ENCODE data around the gene PRMT6.

DNA sequence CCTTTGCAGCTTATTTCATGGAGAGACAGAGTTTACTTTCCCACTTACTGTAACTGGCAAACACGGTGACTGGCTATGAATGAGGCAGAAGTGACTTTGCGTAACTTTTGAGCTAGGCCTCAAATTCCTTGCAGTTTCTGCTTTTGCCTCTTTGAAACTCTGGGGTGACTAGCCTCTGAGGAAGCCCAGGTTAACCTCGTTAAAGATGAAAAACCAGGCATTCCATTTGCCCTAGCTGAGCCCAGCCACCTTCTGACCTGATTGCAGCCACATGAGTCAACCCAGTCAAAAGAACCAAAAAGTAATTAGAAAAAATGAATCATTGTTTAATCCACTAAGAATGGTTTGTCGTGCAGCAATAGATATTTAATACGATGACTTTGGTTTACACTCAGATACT lies 20.4 kb downstream of the PRMT6 start:
- TF ChIP-seq, protein P1, sequence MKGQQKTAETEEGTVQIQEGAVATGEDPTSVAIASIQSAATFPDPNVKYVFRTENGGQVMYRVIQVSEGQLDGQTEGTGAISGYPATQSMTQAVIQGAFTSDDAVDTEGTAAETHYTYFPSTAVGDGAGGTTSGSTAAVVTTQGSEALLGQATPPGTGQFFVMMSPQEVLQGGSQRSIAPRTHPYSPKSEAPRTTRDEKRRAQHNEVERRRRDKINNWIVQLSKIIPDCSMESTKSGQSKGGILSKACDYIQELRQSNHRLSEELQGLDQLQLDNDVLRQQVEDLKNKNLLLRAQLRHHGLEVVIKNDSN (IDR thresholded peaks at IDR 0.05; ENCODE audit: borderline replicate concordance, extremely low read length, insufficient read depth, low read depth, low read length) = no peak
- no peak for TF ChIP-seq POLR2AphosphoS5 (IDR thresholded peaks at IDR 0.05; ENCODE audit: low read length)
- no peak for TF ChIP-seq MTA3 (IDR thresholded peaks at IDR 0.05; ENCODE audit: borderline replicate concordance, low read length)
- TF ChIP-seq, protein P2, sequence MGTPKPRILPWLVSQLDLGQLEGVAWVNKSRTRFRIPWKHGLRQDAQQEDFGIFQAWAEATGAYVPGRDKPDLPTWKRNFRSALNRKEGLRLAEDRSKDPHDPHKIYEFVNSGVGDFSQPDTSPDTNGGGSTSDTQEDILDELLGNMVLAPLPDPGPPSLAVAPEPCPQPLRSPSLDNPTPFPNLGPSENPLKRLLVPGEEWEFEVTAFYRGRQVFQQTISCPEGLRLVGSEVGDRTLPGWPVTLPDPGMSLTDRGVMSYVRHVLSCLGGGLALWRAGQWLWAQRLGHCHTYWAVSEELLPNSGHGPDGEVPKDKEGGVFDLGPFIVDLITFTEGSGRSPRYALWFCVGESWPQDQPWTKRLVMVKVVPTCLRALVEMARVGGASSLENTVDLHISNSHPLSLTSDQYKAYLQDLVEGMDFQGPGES (IDR thresholded peaks at IDR 0.05) = no peak
- TF ChIP-seq SRF (IDR thresholded peaks at IDR 0.05; ENCODE audit: low read depth in 2 of 2, low read length in 2 of 2) = no peak
- TF ChIP-seq, protein P3, sequence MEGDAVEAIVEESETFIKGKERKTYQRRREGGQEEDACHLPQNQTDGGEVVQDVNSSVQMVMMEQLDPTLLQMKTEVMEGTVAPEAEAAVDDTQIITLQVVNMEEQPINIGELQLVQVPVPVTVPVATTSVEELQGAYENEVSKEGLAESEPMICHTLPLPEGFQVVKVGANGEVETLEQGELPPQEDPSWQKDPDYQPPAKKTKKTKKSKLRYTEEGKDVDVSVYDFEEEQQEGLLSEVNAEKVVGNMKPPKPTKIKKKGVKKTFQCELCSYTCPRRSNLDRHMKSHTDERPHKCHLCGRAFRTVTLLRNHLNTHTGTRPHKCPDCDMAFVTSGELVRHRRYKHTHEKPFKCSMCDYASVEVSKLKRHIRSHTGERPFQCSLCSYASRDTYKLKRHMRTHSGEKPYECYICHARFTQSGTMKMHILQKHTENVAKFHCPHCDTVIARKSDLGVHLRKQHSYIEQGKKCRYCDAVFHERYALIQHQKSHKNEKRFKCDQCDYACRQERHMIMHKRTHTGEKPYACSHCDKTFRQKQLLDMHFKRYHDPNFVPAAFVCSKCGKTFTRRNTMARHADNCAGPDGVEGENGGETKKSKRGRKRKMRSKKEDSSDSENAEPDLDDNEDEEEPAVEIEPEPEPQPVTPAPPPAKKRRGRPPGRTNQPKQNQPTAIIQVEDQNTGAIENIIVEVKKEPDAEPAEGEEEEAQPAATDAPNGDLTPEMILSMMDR (IDR thresholded peaks at IDR 0.05 in 2 of 3, conservative IDR thresholded peaks at IDR 0.05 in 1 of 3; ENCODE audit: control insufficient read depth in 2 of 3, extremely low read depth in 1 of 3, insufficient read depth in 1 of 3, low read depth in 3 of 3, low read length in 3 of 3) = no peak
- no peak for TF ChIP-seq POLR2A (IDR thresholded peaks at IDR 0.05; ENCODE audit: low read depth, low read length)
- TF ChIP-seq CHD2 (IDR thresholded peaks at IDR 0.05; ENCODE audit: borderline replicate concordance, low read depth, low read length) = no peak
- TF ChIP-seq, protein P4, sequence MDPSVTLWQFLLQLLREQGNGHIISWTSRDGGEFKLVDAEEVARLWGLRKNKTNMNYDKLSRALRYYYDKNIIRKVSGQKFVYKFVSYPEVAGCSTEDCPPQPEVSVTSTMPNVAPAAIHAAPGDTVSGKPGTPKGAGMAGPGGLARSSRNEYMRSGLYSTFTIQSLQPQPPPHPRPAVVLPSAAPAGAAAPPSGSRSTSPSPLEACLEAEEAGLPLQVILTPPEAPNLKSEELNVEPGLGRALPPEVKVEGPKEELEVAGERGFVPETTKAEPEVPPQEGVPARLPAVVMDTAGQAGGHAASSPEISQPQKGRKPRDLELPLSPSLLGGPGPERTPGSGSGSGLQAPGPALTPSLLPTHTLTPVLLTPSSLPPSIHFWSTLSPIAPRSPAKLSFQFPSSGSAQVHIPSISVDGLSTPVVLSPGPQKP (IDR thresholded peaks at IDR 0.05; ENCODE audit: low read depth, low read length) = no peak
- TF ChIP-seq ATF7 (IDR thresholded peaks at IDR 0.05; ENCODE audit: low read depth) = no peak
- no peak for TF ChIP-seq NFYB (IDR thresholded peaks at IDR 0.05; ENCODE audit: insufficient read depth, low read depth, low read length)

Data from GM12878 (cell line).